Suppressor macrophage treated with lipopolysaccharide for 1 hour (primary cell): Measurements from ENCODE around the gene DAP.
A peak's percentile ranks its signal among the peaks of the same experiment; 100 is the strongest.

ENCODE experiments used
- DNase-seq, 3 donors: peaks; one replicate each; pipeline ENCODE4 v3.0.0-alpha.2; 2020 to 2022

Gene DAP

GRCh38 chr5:10669983-10670382, 91.1 kb downstream of the DAP start:
- DNase-seq = no peak

GRCh38 chr5:10668697-10669096, 92.3 kb downstream of the DAP start:
- no peak for DNase-seq

GRCh38 chr5:10667431-10668057, 93.5 kb downstream of the DAP start:
- DNase-seq = no peak

GRCh38 chr5:10666531-10667299, 94.3 kb downstream of the DAP start:
- no peak for DNase-seq

- DNase-seq = no peak
Measured at GRCh38 chr5:10665799-10666198, 95.2 kb downstream of the DAP start.

GRCh38 chr5:10664180-10664769, 96.8 kb downstream of the DAP start:
- peak in 1 of 3 donors; percentile 21 for DNase-seq

GRCh38 chr5:10663489-10664179, 97.4 kb downstream of the DAP start:
- no peak for DNase-seq

GRCh38 chr5:10662661-10663488, 98.2 kb downstream of the DAP start:
- peak in 1 of 3 donors; percentile 16 for DNase-seq

- DNase-seq = no peak
Measured at GRCh38 chr5:10662083-10662482, 99.0 kb downstream of the DAP start.

GRCh38 chr5:10661401-10661800, 99.6 kb downstream of the DAP start:
- no peak for DNase-seq

GRCh38 chr5:10660720-10661387, 100.2 kb downstream of the DAP start:
- DNase-seq = no peak

GRCh38 chr5:10660135-10660534, 100.9 kb downstream of the DAP start:
- DNase-seq = no peak

GRCh38 chr5:10658265-10658664, 102.8 kb downstream of the DAP start:
- DNase-seq = no peak

- DNase-seq = no peak
Measured at GRCh38 chr5:10655972-10656830, 104.8 kb downstream of the DAP start.

GRCh38 chr5:10655161-10655971, 105.7 kb downstream of the DAP start:
- DNase-seq = no peak

- DNase-seq = no peak
Measured at GRCh38 chr5:10654566-10654965, 106.5 kb downstream of the DAP start.

GRCh38 chr5:10653751-10654400, 107.2 kb downstream of the DAP start:
- DNase-seq = no peak

GRCh38 chr5:10653043-10653442, 108.0 kb downstream of the DAP start:
- DNase-seq = peak in 1 of 3 donors; percentile 36

- DNase-seq = no peak
Measured at GRCh38 chr5:10652606-10653005, 108.4 kb downstream of the DAP start.

- no peak for DNase-seq
Measured at GRCh38 chr5:10652151-10652550, 108.9 kb downstream of the DAP start.
